Immature natural killer cell (primary cell): ENCODE data around the gene APLN. TPM values are rescaled to one million over a fixed set of nuclear protein-coding genes. Genes with fewer than 3 reads are reported as not detected.

ENCODE experiments used
- DNase-seq, 3 donors: peaks; one replicate each; pipeline ENCODE4 v3.0.0; 2022; ENCODE audit warnings: mixed read lengths in 1 of 3
- H3K27ac Mint-ChIP-seq, 6 donors: one replicate each; pipeline ENCODE4 v1.8.0; 2020; ENCODE audit warnings: mixed read lengths in 6 of 6, mild to moderate bottlenecking in 5 of 6, inconsistent platforms in 4 of 6, moderate library complexity in 3 of 6
- H3K27me3 Mint-ChIP-seq, 3 donors: one replicate each; pipeline ENCODE4 v1.8.0; 2020 to 2021; ENCODE audit warnings: low read depth in 3 of 3, mild to moderate bottlenecking in 3 of 3, mixed read lengths in 3 of 3, moderate library complexity in 3 of 3, inconsistent platforms in 1 of 3
- H3K36me3 Mint-ChIP-seq, 3 donors: one replicate each; pipeline ENCODE4 v1.8.0; 2020; ENCODE audit warnings: mixed read lengths in 3 of 3, inconsistent platforms in 2 of 3, mild to moderate bottlenecking in 2 of 3
- H3K4me1 Mint-ChIP-seq, 2 donors: one replicate each; pipeline ENCODE4 v1.8.0; 2020; ENCODE audit warnings: inconsistent platforms in 2 of 2, mild to moderate bottlenecking in 2 of 2, mixed read lengths in 2 of 2, moderate library complexity in 1 of 2
- H3K4me3 Mint-ChIP-seq, 5 donors: one replicate each; pipeline ENCODE4 v1.8.0; 2020; ENCODE audit warnings: mild to moderate bottlenecking in 5 of 5, mixed read lengths in 5 of 5, inconsistent platforms in 3 of 5, moderate library complexity in 3 of 5
- H3K9me3 Mint-ChIP-seq, 6 donors: one replicate each; pipeline ENCODE4 v1.8.0; 2020; ENCODE audit warnings: mild to moderate bottlenecking in 6 of 6, mixed read lengths in 6 of 6, inconsistent platforms in 4 of 6, moderate library complexity in 3 of 6
- polyA plus RNA-seq, 3 donors: library from polyadenylated mRNA; unstranded; fragments of 300-500 nt; fragmentation: Illumina TruSeq; gene quantifications; one replicate each; pipeline ENCODE4 v1.2.3, GENCODE V29; 2021

APLN gene
- polyA plus RNA-seq, 3 donors from 2014 or later, result not detected

GRCh38 chrX:129686422-129686948 lies 31.7 kb upstream of the APLN start:
- Mint-ChIP-seq H3K36me3 (no peaks in the 10 kb centered on the region), H3K27ac (no peak overlapping the region), H3K4me3 (no peak overlapping the region), H3K4me1 (no peaks in the 10 kb centered on the region), H3K27me3 (peaks cover 0 to 4% (median 0%) of the 10 kb centered on the region in 3 donors), H3K9me3 (no peaks in the 10 kb centered on the region)
- no peak for DNase-seq

DNA sequence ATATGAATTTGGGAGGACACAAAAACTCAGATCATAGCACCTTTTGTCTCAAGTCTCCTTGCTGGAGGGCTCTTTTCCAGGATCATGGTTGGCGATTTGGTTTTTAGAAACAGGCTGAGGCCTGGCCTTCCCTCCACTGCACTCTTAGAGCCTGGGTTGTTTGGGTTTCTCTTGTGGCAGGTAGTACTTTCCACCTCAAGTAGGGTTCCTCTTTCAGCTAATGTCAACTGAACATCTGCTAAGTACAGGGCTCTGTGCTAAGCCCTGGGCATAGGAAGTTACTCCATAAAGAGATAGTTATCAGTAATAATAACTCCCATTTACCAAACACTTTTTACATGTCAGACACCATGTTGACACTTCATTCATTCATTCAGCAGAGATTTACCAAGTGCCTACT lies 28.2 kb upstream of the APLN start:
- H3K36me3 Mint-ChIP-seq, result no peaks in the 10 kb centered on the region
- H3K4me1 Mint-ChIP-seq, result peaks cover 5 to 7% of the 10 kb centered on the region in 2 donors
- no peak overlapping the region for H3K27ac Mint-ChIP-seq
- peaks cover 0 to 8% (median 2%) of the 10 kb centered on the region in 3 donors for H3K27me3 Mint-ChIP-seq
- H3K4me3 Mint-ChIP-seq, result no peak overlapping the region
- no peak for DNase-seq
- H3K9me3 Mint-ChIP-seq, result no peaks in the 10 kb centered on the region

GRCh38 chrX:129679901-129680300 lies 25.1 kb upstream of the APLN start:
- Mint-ChIP-seq H3K4me1 (peaks cover 13 to 14% of the 10 kb centered on the region in 2 donors), H3K36me3 (peaks cover 0 to 4% (median 0%) of the 10 kb centered on the region in 3 donors), H3K4me3 (no peak overlapping the region), H3K27me3 (peaks cover 1 to 5% (median 4%) of the 10 kb centered on the region in 3 donors), H3K27ac (no peak overlapping the region), H3K9me3 (peaks cover 0 to 2% (median 0%) of the 10 kb centered on the region in 6 donors)
- DNase-seq, result no peak

DNA sequence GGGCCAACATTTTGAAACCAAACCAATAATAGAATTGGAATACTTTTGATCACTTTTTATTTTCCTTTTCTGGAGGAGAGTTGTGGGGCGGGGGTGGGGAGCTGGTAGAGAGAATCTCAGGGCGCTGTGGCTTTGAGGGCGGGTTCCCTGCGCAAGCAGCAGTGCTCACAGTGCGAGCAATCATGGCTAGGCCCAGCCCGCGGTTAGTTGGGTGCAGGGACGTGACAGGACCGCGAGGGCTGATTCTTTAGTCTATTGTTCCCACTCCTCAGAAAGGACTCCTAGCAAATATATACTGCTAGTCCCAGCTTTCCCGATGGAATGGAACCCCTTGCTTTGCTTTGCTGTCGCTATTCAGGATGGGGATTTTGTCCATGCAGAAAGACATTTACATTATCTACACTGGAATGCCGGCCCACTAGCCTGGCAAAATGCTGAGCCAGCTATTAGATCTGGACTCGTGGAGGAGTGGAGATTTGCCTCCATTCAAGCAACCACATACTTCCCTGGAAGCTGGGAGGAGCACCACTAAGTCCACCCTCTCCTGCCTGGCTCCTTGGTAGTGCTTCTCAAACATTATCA lies 23.9 kb upstream of the APLN start:
- H3K9me3 Mint-ChIP-seq, result peaks cover 0 to 2% (median 0%) of the 10 kb centered on the region in 6 donors
- DNase-seq, result peak; percentile 37 to 45 (median 44)
- H3K27me3 Mint-ChIP-seq, result peaks cover 1 to 11% (median 4%) of the 10 kb centered on the region in 3 donors
- H3K4me3 Mint-ChIP-seq, result peak overlapping the region; percentile 64 to 80 (median 74)
- H3K4me1 Mint-ChIP-seq, result peaks cover 13 to 14% of the 10 kb centered on the region in 2 donors
- H3K27ac Mint-ChIP-seq, result peak overlapping the region; percentile 23 to 82 (median 62)
- peaks cover 0 to 4% (median 0%) of the 10 kb centered on the region in 3 donors for H3K36me3 Mint-ChIP-seq

GRCh38 chrX:129667412-129667811 lies 12.7 kb upstream of the APLN start:
- no peak for DNase-seq
- Mint-ChIP-seq H3K36me3 (peaks cover 0 to 4% (median 3%) of the 10 kb centered on the region in 3 donors), H3K27ac (no peak overlapping the region), H3K27me3 (peaks cover 1 to 14% (median 3%) of the 10 kb centered on the region in 3 donors), H3K4me1 (no peaks in the 10 kb centered on the region), H3K9me3 (peaks cover 0 to 4% (median 0%) of the 10 kb centered on the region in 6 donors), H3K4me3 (no peak overlapping the region)

DNA sequence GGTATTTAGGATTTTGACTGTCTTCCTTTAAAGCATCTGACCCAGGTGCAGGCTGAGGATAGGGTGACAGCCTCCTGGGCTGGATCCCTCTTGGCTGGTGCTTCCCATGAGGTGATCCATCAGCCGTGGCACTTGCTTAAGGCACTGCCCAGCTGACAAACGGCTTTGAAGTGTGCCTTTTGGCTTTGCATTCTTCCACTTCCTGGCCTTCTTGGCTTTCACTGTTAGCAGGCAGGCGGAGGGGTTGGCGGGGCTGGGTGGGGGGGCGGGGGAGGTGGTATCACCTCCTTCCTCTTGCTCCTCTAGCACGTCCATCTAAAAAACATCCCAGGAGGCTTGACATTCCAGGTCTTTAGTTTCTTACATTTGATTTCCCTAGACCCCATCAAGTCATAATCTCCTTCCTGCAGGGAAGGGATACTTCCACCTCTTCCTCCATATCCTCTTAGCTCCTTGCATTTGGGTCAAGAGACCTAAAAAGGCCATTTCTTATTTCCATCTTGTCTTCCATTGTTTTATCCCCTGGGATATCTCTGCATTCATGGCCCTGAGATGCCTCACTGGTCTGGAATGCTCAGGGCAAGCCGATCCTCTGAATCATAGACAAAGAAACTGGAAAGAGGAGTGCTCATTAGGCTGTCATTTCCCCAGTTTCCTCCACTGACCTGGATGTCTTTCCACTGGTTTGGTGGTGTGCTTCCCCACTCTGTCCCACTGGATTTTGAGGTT lies 11.3 kb upstream of the APLN start:
- Mint-ChIP-seq H3K9me3 (peaks cover 0 to 4% (median 0%) of the 10 kb centered on the region in 6 donors), H3K4me3 (no peak overlapping the region), H3K27ac (peak overlapping the region in 1 of 6 donors; percentile 47), H3K4me1 (peaks cover 4 to 5% of the 10 kb centered on the region in 2 donors), H3K36me3 (peaks cover 0 to 4% (median 3%) of the 10 kb centered on the region in 3 donors), H3K27me3 (peaks cover 1 to 12% (median 3%) of the 10 kb centered on the region in 3 donors)
- DNase-seq, result no peak

DNA sequence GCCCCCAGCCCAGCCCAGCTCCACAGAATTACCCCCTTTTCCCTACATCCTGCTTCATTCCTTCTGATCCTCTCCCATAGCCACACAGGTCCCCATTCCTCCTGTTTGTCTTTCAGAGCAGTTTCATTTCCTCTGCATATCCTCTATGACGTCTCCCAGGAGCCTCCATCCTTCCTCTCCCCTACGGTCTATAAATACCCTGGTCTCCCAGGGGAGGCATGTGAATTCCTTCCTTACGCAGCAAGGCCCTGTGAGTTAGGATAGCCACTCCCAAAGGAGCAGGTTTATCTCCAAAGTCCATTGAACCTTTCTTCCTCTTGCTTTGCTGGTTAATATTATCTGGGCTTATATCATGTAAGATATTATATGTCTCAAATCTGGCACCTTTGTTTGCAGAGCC lies 8.4 kb upstream of the APLN start:
- Mint-ChIP-seq H3K9me3 (peaks cover 0 to 4% (median 0%) of the 10 kb centered on the region in 6 donors), H3K27ac (no peak overlapping the region), H3K4me3 (no peak overlapping the region), H3K36me3 (peaks cover 0 to 4% (median 3%) of the 10 kb centered on the region in 3 donors), H3K4me1 (peaks cover 5 to 6% of the 10 kb centered on the region in 2 donors), H3K27me3 (peaks cover 1 to 12% (median 1%) of the 10 kb centered on the region in 3 donors)
- DNase-seq, result no peak

DNA sequence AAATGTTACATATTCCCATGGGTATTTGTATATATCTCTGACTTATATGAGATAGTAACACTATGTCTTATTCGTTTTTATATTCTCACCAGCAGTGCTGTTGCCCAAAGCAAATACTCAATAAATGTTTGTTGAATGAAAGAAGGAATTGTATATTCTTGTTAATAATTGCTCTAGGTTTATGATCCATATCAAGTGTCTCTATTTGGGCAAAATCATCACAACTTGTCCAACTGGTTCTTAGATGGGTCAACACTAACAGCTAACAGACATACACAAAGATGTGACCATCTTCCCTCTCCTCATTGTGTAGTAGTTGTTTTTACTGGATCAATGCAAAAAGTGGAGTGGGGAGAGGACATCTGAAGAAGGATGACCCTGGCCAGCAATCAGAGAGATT lies 6.6 kb upstream of the APLN start:
- no peak for DNase-seq
- Mint-ChIP-seq H3K27ac (peak overlapping the region in 1 of 6 donors; percentile 65), H3K4me1 (peaks cover 5 to 6% of the 10 kb centered on the region in 2 donors), H3K4me3 (no peak overlapping the region), H3K9me3 (no peaks in the 10 kb centered on the region), H3K36me3 (no peaks in the 10 kb centered on the region), H3K27me3 (peaks cover 1 to 10% (median 1%) of the 10 kb centered on the region in 3 donors)

- no peak for DNase-seq
- Mint-ChIP-seq H3K27me3 (peaks cover 1 to 11% (median 6%) of the 10 kb centered on the region in 3 donors), H3K27ac (no peak overlapping the region)
Measured at GRCh38 chrX:129659861-129660260, 5.1 kb upstream of the APLN start.

GRCh38 chrX:129659141-129659540 lies 4.4 kb upstream of the APLN start:
- peaks cover under 1 to 11% (median 6%) of the 10 kb centered on the region in 3 donors for H3K27me3 Mint-ChIP-seq
- no peak overlapping the region for H3K27ac Mint-ChIP-seq

More at GRCh38 chrX:129659861-129660260, 5.1 kb upstream of the APLN start:
- H3K4me1 Mint-ChIP-seq, result peaks cover 5 to 8% of the 10 kb centered on the region in 2 donors
- no peaks in the 10 kb centered on the region for H3K36me3 Mint-ChIP-seq
- H3K9me3 Mint-ChIP-seq, result no peaks in the 10 kb centered on the region
- H3K4me3 Mint-ChIP-seq, result no peak overlapping the region

DNA sequence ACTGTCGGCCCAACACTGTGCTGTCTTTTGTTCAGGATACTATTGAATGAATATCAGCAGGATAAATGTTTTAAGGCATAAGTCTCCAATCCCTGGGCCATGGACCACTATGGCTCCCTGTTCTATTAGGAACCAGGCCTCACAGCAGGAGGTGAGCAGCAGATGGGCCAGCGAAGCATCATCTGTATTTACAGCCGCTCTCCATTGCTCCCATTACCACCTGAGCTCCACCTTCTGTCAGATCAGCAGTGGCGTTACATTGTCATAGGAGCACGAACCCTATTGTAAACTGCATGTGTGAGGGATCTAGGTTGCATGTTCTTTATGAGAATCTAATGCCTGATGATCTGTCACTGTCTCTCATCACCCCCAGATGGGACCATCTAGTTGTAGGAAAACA lies 3.7 kb upstream of the APLN start:
- Mint-ChIP-seq H3K9me3 (no peaks in the 10 kb centered on the region), H3K4me3 (no peak overlapping the region), H3K27me3 (peaks cover 2 to 10% (median 6%) of the 10 kb centered on the region in 3 donors), H3K36me3 (no peaks in the 10 kb centered on the region), H3K4me1 (peaks cover 5 to 10% of the 10 kb centered on the region in 2 donors), H3K27ac (no peak overlapping the region)
- no peak for DNase-seq

More at GRCh38 chrX:129659141-129659540, 4.4 kb upstream of the APLN start:
- no peak for DNase-seq
- H3K36me3 Mint-ChIP-seq, result no peaks in the 10 kb centered on the region
- no peaks in the 10 kb centered on the region for H3K9me3 Mint-ChIP-seq
- peaks cover 5 to 8% of the 10 kb centered on the region in 2 donors for H3K4me1 Mint-ChIP-seq
- no peak overlapping the region for H3K4me3 Mint-ChIP-seq

DNA sequence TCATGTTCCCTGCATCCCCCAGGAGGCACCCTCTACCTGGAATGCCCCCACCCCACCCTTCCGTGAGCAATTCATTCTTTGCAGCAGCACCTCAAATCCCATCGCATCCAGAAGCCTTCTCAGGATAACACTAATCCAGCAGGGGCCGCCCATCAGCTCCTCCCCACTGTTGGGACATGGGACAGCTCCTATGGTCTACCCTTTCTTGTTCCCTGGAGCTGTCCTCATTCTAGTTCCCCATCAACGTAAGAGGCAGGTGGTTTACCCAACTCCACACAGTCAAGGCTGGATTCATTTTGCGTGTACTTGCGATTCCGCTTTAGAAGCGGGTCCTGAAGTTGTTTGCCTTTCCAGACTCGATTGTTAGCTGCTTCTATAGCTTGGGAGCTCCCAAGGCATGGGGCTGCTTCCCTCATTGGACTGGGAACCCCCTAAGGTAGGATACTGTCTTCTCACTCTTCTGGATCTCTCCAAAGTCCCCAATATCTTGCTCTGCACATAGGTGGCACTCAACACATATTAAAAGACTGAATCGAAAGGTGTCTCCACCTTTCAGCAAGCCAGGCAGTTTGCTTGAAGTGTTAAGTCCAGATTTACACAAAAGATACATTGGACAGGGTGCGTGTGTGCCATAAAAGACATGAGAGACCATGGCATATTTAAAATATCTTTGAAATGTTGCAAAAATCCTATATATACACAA lies 942 bp upstream of the APLN start:
- H3K27ac Mint-ChIP-seq, result no peak overlapping the region
- DNase-seq, result no peak
- no peaks in the 10 kb centered on the region for H3K36me3 Mint-ChIP-seq

GRCh38 chrX:129653971-129654651 lies 645 bp downstream of the APLN start:
- no peaks in the 10 kb centered on the region for H3K9me3 Mint-ChIP-seq
- peak in 1 of 3 donors; percentile 3 for DNase-seq
- peak overlapping the region in 4 of 5 donors; percentile 53 to 54 (median 53) for H3K4me3 Mint-ChIP-seq
- peaks cover 0 to 5% of the 10 kb centered on the region in 2 donors for H3K4me1 Mint-ChIP-seq
- H3K27me3 Mint-ChIP-seq, result peaks cover 5 to 14% (median 8%) of the 10 kb centered on the region in 3 donors
- no peak overlapping the region for H3K27ac Mint-ChIP-seq
- no peaks in the 10 kb centered on the region for H3K36me3 Mint-ChIP-seq

More for the DNA sequence above, 942 bp upstream of the APLN start:
- Mint-ChIP-seq H3K9me3 (no peaks in the 10 kb centered on the region), H3K4me1 (peaks cover 0 to 8% of the 10 kb centered on the region in 2 donors), H3K4me3 (peak overlapping the region; percentile 36 to 68 (median 52)), H3K27me3 (peaks cover 5 to 12% (median 8%) of the 10 kb centered on the region in 3 donors)
